ENCODE results near the gene BTRC. TPM values are rescaled to one million over a fixed set of nuclear protein-coding genes. Genes with fewer than 3 reads are reported as not detected.

The BTRC gene
- polyA plus RNA-seq, 2 of the 4 experiments (the other 2 are of a cell fraction), result 8.0 to 23.1 TPM

DNA sequence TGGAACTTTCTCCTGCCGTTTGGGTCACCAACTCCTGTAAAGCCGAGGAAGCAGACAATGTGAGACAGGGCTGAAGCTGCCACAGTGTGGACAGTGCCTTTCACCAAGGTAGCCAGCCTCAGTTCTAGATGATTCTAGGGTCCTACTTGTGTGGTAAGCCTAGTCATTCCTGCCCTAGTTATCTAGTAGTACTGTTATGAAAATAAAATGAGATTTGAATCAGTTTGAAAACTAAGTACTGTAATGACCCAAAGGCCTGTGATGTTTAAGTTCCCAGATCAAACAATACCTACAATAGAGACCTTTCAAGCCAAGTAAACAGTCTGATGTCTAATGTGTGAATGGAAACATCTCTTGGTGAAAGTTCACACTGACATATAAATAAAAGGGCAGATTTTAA, 197.0 kb downstream of the BTRC start:
- TF ChIP-seq, protein P1, sequence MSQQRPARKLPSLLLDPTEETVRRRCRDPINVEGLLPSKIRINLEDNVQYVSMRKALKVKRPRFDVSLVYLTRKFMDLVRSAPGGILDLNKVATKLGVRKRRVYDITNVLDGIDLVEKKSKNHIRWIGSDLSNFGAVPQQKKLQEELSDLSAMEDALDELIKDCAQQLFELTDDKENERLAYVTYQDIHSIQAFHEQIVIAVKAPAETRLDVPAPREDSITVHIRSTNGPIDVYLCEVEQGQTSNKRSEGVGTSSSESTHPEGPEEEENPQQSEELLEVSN (IDR thresholded peaks at IDR 0.05; ENCODE audit: borderline replicate concordance, low read depth), result no peak
- TF ChIP-seq NFE2L2 (conservative IDR thresholded peaks at IDR 0.05; ENCODE audit: low read length) (no peak), RFX5 (IDR thresholded peaks at IDR 0.05) (no peak), SREBF2 (IDR thresholded peaks at IDR 0.05) (no peak), CBX8 (IDR thresholded peaks at IDR 0.05) (no peak), NPAS2 (CRISPR knock-in tag; IDR thresholded peaks at IDR 0.05; ENCODE audit: borderline replicate concordance) (no peak), ZFP36 (IDR thresholded peaks at IDR 0.05; ENCODE audit: borderline replicate concordance, partially characterized antibody) (no peak), MAFK (IDR thresholded peaks at IDR 0.05; ENCODE audit: partially characterized antibody) (no peak), ZSCAN20 (CRISPR knock-in tag; IDR thresholded peaks at IDR 0.05) (no peak), FOXS1 (CRISPR knock-in tag; IDR thresholded peaks at IDR 0.05) (no peak), CEBPB (IDR thresholded peaks at IDR 0.05) (no peak), MYC (IDR thresholded peaks at IDR 0.05; ENCODE audit: borderline replicate concordance, low read length) (no peak), TFCP2L1 (CRISPR knock-in tag; IDR thresholded peaks at IDR 0.05) (no peak), RCOR1 (IDR thresholded peaks at IDR 0.05; ENCODE audit: low read depth, low read length) (no peak), GATA3 (IDR thresholded peaks at IDR 0.05; ENCODE audit: borderline replicate concordance) (no peak), EHF (CRISPR knock-in tag; IDR thresholded peaks at IDR 0.05) (no peak)
- TF ChIP-seq, protein P2, sequence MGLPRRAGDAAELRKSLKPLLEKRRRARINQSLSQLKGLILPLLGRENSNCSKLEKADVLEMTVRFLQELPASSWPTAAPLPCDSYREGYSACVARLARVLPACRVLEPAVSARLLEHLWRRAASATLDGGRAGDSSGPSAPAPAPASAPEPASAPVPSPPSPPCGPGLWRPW (IDR thresholded peaks at IDR 0.05), result no peak
- TF ChIP-seq, protein P3, sequence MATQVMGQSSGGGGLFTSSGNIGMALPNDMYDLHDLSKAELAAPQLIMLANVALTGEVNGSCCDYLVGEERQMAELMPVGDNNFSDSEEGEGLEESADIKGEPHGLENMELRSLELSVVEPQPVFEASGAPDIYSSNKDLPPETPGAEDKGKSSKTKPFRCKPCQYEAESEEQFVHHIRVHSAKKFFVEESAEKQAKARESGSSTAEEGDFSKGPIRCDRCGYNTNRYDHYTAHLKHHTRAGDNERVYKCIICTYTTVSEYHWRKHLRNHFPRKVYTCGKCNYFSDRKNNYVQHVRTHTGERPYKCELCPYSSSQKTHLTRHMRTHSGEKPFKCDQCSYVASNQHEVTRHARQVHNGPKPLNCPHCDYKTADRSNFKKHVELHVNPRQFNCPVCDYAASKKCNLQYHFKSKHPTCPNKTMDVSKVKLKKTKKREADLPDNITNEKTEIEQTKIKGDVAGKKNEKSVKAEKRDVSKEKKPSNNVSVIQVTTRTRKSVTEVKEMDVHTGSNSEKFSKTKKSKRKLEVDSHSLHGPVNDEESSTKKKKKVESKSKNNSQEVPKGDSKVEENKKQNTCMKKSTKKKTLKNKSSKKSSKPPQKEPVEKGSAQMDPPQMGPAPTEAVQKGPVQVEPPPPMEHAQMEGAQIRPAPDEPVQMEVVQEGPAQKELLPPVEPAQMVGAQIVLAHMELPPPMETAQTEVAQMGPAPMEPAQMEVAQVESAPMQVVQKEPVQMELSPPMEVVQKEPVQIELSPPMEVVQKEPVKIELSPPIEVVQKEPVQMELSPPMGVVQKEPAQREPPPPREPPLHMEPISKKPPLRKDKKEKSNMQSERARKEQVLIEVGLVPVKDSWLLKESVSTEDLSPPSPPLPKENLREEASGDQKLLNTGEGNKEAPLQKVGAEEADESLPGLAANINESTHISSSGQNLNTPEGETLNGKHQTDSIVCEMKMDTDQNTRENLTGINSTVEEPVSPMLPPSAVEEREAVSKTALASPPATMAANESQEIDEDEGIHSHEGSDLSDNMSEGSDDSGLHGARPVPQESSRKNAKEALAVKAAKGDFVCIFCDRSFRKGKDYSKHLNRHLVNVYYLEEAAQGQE (IDR thresholded peaks at IDR 0.05), result no peak
- TF ChIP-seq, protein P4, sequence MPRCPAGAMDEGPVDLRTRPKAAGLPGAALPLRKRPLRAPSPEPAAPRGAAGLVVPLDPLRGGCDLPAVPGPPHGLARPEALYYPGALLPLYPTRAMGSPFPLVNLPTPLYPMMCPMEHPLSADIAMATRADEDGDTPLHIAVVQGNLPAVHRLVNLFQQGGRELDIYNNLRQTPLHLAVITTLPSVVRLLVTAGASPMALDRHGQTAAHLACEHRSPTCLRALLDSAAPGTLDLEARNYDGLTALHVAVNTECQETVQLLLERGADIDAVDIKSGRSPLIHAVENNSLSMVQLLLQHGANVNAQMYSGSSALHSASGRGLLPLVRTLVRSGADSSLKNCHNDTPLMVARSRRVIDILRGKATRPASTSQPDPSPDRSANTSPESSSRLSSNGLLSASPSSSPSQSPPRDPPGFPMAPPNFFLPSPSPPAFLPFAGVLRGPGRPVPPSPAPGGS (IDR thresholded peaks at IDR 0.05), result no peak
- TF ChIP-seq, protein P5, sequence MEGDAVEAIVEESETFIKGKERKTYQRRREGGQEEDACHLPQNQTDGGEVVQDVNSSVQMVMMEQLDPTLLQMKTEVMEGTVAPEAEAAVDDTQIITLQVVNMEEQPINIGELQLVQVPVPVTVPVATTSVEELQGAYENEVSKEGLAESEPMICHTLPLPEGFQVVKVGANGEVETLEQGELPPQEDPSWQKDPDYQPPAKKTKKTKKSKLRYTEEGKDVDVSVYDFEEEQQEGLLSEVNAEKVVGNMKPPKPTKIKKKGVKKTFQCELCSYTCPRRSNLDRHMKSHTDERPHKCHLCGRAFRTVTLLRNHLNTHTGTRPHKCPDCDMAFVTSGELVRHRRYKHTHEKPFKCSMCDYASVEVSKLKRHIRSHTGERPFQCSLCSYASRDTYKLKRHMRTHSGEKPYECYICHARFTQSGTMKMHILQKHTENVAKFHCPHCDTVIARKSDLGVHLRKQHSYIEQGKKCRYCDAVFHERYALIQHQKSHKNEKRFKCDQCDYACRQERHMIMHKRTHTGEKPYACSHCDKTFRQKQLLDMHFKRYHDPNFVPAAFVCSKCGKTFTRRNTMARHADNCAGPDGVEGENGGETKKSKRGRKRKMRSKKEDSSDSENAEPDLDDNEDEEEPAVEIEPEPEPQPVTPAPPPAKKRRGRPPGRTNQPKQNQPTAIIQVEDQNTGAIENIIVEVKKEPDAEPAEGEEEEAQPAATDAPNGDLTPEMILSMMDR (IDR thresholded peaks at IDR 0.05), result no peak
- no peak for FAIRE-seq
- ChIA-PET POLR2A (no interaction called here), CTCF (interaction anchor here (0.6 to 3.1 kb wide), 7 partner anchors 9 to 337 kb away, joined by 4 to 11 read pairs (median 5); no protein-coding TSS in a partner anchor)
- no peak overlapping the region for H3K4me3 ChIP-seq
- no peak overlapping the region for H3K27ac ChIP-seq
- no peak for ATAC-seq
- no peak for DNase-seq (ENCODE audit: low read depth in 1 of 2, low spot score in 1 of 2)
- WGBS (ENCODE audit: missing lambda C conversion rate), result 84% methylated on average over 2 of the region's 2 CpGs
- no peaks in the 10 kb centered on the region for H3K4me1 ChIP-seq
- H3K4me2 ChIP-seq, result no peak overlapping the region
- no peaks in the 10 kb centered on the region for H3K9me3 ChIP-seq

DNA sequence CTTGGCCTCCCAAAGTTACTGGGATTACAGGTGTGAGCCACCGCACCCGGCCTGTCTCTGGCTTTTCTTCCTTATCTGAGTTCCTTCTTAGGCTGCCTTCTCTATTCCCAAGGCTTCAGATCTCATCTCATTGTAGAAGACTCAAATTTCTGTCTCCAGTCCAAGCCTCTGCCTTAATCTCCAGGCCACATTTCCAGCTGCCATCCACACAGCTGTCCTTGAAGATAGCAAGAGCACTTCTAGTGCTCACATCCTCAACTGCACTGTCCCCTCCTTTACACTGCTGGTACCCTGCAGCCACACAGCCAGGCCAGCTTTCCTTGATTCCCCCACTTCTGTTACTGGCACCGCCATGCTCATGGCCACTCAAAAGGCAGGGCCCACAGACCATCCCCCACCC, 198.5 kb downstream of the BTRC start:
- 84% methylated on average over 3 of the region's 3 CpGs for WGBS (ENCODE audit: missing lambda C conversion rate)
- ATAC-seq (no peak), DNase-seq (ENCODE audit: low read depth in 1 of 2, low spot score in 1 of 2) (no peak), FAIRE-seq (no peak)
- Histone ChIP-seq H3K4me2 (no peak overlapping the region), H3K27ac (no peak overlapping the region), H3K9me3 (no peaks in the 10 kb centered on the region), H3K4me1 (no peaks in the 10 kb centered on the region), H3K4me3 (no peak overlapping the region)
- no peak for TF ChIP-seq HDAC2 (IDR thresholded peaks at IDR 0.05)
- TF ChIP-seq, protein P3 (IDR thresholded peaks at IDR 0.05), result no peak
- TF ChIP-seq, protein P5 (IDR thresholded peaks at IDR 0.05), result no peak
- ChIA-PET POLR2A (no interaction called here), CTCF (interaction anchor here (1.2 to 3.1 kb wide), 6 partner anchors 8 to 339 kb away, joined by 3 to 11 read pairs (median 4); no protein-coding TSS in a partner anchor)

Data from A549 (cell line).